ENCODE results near the gene TBC1D22A. TPM values are rescaled to one million over a fixed set of nuclear protein-coding genes. Genes with fewer than 3 reads are reported as not detected.

Gene TBC1D22A
- total RNA-seq, 1 experiment from 2014 or later, result 32.6 TPM

GRCh38 chr22:46761017-46761416 is 1.4 kb upstream of the TBC1D22A start:
- Histone ChIP-seq H3K4me3 (ENCODE audit: low read depth, low read length) (no peak overlapping the region), H3K36me3 (ENCODE audit: control insufficient read depth, insufficient read depth, low read length) (no peaks in the 10 kb centered on the region), H3K9me3 (0 out of 2 replicates have a peak, but pooled peaks cover 7% of the 10 kb centered on the region), H3K4me1 (peaks cover 8% of the 10 kb centered on the region; the same call in 1 of the 2 replicates), H3K27me3 (replicated peaks; ENCODE audit: control insufficient read depth, insufficient read depth, low read length) (no peaks in the 10 kb centered on the region)
- DNase-seq, result no peak
- no peak for TF ChIP-seq CTCF (IDR thresholded peaks at IDR 0.05; ENCODE audit: insufficient read depth in 1 of 2, low read depth in 1 of 2, low read length in 1 of 2, severe bottlenecking in 1 of 2, unreplicated experiment in 1 of 2)
- intact Hi-C loops (cut with micrococcal nuclease; ENCODE audit: unreplicated experiment), result no loop called here
- H3K4me1 Mint-ChIP-seq (ENCODE audit: low read depth, unreplicated experiment), result peaks cover 8% of the 10 kb centered on the region
- ChIA-PET CTCF (interaction anchor here (0.8 kb wide), 1 partner anchor 38 kb away, joined by 3 read pairs; no protein-coding TSS in a partner anchor), POLR2A (interaction anchor here (1.0 kb wide), 2 partner anchors 13 to 36 kb away, joined by 4 to 7 read pairs; no protein-coding TSS in a partner anchor)
- H3K36me3 Mint-ChIP-seq (ENCODE audit: insufficient read depth, unreplicated experiment), result peaks cover 21% of the 10 kb centered on the region
- H3K27ac Mint-ChIP-seq (ENCODE audit: unreplicated experiment), result peak overlapping the region; percentile 93
- BruUV-seq (replicated peaks), result no TSS peak
- peak overlapping the region; percentile 80 for H3K4me3 Mint-ChIP-seq (ENCODE audit: unreplicated experiment)
- H3K27me3 Mint-ChIP-seq (ENCODE audit: insufficient read depth, unreplicated experiment), result no peaks in the 10 kb centered on the region
- peaks cover 11% of the 10 kb centered on the region for H3K9me3 Mint-ChIP-seq (ENCODE audit: unreplicated experiment)

- POLR2A ChIA-PET, result interaction anchor here (0.6 to 2.0 kb wide), 11 partner anchors 12 to 341 kb away, joined by 3 to 41 read pairs (median 4); no protein-coding TSS in a partner anchor
These were observed 762 bp upstream of the TBC1D22A start for GRCh38 chr22:46761539-46762237.

More at GRCh38 chr22:46761539-46762237, 762 bp upstream of the TBC1D22A start:
- CTCF ChIA-PET, result interaction anchor here (0.8 to 1.8 kb wide), 4 partner anchors 12 to 42 kb away, joined by 3 to 8 read pairs (median 8); no protein-coding TSS in a partner anchor
- peak overlapping the region; percentile 80 for H3K4me3 Mint-ChIP-seq (ENCODE audit: unreplicated experiment)
- Histone ChIP-seq H3K27me3 (replicated peaks; ENCODE audit: control insufficient read depth, insufficient read depth, low read length) (no peaks in the 10 kb centered on the region), H3K36me3 (ENCODE audit: control insufficient read depth, insufficient read depth, low read length) (no peaks in the 10 kb centered on the region), H3K4me3 (ENCODE audit: low read depth, low read length) (peak overlapping the region; percentile 95), H3K9me3 (no peaks in the 10 kb centered on the region), H3K4me1 (peaks cover 8% of the 10 kb centered on the region; the same call in 1 of the 2 replicates)
- peaks cover 8% of the 10 kb centered on the region for H3K4me1 Mint-ChIP-seq (ENCODE audit: low read depth, unreplicated experiment)
- BruUV-seq (replicated peaks), result TSS peak; percentile 96
- H3K36me3 Mint-ChIP-seq (ENCODE audit: insufficient read depth, unreplicated experiment), result peaks cover 21% of the 10 kb centered on the region
- no peaks in the 10 kb centered on the region for H3K27me3 Mint-ChIP-seq (ENCODE audit: insufficient read depth, unreplicated experiment)
- peak overlapping the region; percentile 93 for H3K27ac Mint-ChIP-seq (ENCODE audit: unreplicated experiment)
- H3K9me3 Mint-ChIP-seq (ENCODE audit: unreplicated experiment), result peaks cover 4% of the 10 kb centered on the region
- intact Hi-C loops (cut with micrococcal nuclease; ENCODE audit: unreplicated experiment), result loop anchor here (1.0 kb wide), 1 partner anchor 13 kb away; no protein-coding TSS in a partner anchor
- no peak for TF ChIP-seq CTCF (IDR thresholded peaks at IDR 0.05; ENCODE audit: insufficient read depth in 1 of 2, low read depth in 1 of 2, low read length in 1 of 2, severe bottlenecking in 1 of 2, unreplicated experiment in 1 of 2)
- DNase-seq, result no peak
